DMS53 treated with DMSO at 0.1 percent for 48 hours (cell line): ENCODE measurements around the gene WWC2.
"Not testable (repeated sequence)": the region's sequence is repeated elsewhere in the genome, so short reads cannot be mapped to it uniquely, and the experiment has no call there.

Source experiments
- DNase-seq: peaks from one replicate; lab custom pipeline; 2025; ENCODE audit not compliant: unreplicated experiment; lab: John Stamatoyannopoulos, UW

The WWC2 gene

DNA sequence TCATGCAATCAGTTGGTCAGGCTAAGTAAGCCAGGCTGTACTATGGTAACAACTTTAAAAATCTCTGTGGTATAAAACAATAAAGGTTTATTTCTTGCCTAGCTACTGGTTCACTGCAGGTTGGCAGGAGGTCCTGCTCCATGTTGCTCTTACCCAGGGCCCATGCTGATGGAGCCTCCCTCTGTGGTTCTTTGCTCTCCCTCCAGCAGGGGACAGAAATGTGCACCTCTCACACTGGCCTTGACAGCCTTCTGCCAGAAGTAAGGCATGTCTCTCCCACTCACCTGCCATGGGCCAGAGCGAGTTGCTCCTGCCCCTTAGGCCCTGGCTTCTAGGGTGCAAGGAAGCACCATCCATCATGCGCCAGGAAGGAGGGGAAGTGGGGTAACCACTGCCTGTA is 189.9 kb downstream of the WWC2 start:
- DNase-seq: no peak

DNA sequence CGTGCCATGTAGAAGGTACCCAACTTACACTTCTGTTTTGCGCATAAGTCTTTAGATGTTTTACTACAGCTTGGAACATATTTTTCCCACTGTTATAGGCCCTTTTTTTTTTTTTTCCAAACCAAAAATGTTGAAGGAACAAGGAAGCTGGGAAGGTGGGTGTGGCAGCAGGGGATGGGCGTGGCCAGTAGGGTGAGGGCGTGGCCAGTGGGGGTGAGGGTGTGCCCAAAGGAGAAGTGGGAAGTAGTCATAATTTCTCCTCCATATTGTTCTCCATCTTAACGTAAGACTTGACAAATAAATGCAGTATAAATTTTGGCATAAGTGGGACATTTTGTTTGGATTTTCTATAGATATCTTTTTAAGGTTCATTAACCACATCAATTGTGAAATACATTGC is 190.6 kb downstream of the WWC2 start:
- no peak for DNase-seq

- DNase-seq: no peak
Measured at GRCh38 chr4:183291070-183291469, 192.0 kb downstream of the WWC2 start.

DNA sequence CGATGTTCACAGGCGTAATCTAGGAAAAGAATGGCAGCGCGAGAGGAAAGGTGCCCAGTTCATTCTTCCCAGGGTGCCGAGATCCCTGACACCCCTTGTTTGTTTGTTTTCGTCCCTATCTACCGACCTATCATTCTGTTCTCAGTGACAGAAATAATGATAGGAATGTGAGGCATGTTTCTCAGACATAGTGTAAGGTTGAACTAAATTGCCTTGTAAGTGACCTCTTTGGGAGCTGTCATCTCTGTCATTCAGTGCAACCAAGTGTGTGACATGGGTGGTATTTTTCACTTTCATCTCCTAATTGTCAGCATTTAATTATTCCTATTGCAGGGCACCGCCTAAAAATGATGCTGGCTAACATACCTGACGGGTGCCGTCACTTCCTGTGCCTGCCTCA is 196.7 kb downstream of the WWC2 start:
- no peak for DNase-seq

- DNase-seq: no peak
Measured at GRCh38 chr4:183297675-183298074, 198.6 kb downstream of the WWC2 start.

- no peak for DNase-seq
Measured at GRCh38 chr4:183299464-183299863, 200.4 kb downstream of the WWC2 start.

DNA sequence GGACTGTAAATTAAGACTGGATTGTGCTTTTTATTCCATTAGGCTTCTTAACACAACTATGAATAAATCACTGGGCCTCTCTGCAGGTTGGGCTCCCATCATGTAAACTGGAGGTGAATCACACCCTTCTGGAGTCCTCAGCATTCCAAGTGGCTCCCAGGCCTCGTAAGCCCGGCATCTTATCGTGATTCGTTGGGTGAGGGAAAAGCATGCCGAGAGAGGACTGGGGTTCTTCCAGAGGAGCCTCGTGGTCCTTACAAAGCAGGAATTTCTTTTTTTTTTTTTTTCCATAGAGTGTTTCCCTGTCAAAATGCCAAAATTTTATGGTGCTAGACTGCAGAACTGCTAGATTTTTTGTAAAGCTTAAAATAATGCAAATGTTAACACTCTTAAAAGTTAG is 201.0 kb downstream of the WWC2 start:
- DNase-seq: no peak

DNA sequence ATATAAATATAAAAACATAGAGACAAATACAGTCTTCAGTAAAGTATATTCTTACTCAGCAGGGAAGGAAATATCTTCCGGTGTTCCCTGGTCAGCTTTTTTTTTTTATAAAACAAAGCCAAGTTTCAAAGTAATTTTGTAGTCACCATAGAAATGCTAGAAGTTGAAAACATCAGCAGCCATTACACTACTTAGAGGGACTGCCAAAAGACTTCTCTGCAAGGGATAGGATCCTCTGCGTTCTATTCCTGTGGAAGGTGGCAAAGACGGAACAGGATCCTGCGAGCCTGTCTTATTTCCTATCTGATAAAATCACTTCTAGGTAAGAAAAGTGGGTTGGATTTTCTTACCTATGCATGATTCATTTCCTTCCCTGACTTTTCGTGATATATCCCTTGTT is 201.6 kb downstream of the WWC2 start:
- no peak for DNase-seq

GRCh38 chr4:183303301-183303700 is 204.2 kb downstream of the WWC2 start:
- no peak for DNase-seq

- DNase-seq: no peak
Measured at GRCh38 chr4:183304067-183304466, 205.0 kb downstream of the WWC2 start.

DNA sequence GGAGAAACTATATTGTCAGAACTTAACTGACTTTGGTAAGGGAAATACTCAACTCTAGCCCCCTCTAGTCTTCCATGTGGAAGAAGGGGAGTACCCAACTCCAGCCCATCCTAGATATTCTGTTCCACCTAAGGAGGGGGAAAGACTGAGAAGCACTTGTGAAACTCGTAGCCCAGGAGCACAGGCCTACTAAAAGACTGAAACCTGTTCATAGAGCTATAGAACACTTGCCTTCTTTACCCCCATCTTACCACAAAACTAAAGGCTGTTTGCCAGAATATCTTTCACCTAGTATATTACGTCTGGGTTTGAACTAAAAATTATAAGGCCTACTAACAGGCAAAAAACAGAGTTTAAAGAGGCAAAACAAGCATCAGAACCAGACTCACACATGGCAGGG is 205.5 kb downstream of the WWC2 start:
- DNase-seq: no peak

DNA sequence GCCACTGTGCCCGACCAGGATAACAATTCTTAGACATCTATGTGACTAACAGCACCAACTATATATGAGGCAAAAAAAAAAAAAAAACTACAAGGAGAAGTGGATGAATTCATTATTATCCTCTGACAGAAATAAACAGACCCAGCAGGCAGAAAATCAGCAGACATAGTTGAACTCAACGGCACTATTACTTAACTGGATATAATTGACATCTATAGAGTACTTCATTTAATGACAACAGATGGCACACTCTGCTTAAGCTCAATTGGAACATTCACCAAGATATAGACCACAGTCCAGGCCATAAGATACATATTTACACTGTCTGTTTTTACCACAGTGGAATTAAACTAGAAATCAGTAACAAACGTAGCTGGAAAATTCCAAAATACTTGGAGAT is 207.8 kb downstream of the WWC2 start:
- no peak for DNase-seq

GRCh38 chr4:183312841-183313240 is 213.8 kb downstream of the WWC2 start:
- DNase-seq: no peak

DNA sequence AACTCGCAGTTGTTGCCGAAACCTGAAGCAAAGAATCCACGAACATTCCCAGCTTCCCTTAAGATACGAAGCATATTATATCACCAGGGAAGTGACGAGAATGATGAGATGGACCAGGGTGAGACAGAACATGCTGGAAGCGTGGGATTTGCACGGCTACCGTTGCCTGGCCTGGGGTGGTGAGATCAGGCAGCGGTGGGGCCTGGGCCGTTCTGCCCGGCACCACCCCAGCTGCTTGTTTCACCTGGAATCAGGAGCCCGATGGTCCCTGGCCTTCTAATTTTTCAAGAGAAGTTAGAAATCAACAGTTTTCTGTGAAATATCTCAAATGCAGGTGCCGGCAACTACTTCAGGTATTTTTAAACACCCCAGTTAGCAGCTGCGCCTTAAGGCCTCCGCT is 215.3 kb downstream of the WWC2 start:
- DNase-seq: no peak

DNA sequence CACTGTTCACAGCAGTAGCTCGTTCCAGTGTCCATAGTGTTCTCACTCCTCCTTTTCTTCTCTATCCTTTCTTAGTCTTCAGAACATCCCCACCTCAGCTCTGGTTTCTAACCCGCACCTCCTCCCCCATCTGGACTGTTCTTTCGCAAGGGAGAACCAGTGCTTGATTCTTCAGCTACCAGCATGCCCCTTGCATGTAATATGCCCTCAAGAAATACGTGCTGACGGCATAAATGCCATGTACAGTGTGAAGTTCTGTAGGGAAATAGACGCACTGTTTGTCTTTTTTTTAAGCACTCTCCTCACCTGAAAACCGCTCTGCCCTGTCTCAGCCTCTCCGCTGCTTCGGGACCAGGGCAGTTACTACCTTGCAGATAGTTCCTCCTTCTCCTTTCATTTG is 215.7 kb downstream of the WWC2 start:
- DNase-seq: no peak

GRCh38 chr4:183318656-183319055 is 219.6 kb downstream of the WWC2 start:
- DNase-seq: no peak

GRCh38 chr4:183320211-183321059 is 221.4 kb downstream of the WWC2 start, which contains the start of gene CLDN22:
TSS of gene CLDN22 (minus strand) at chr4:183320276. CDS start at chr4:183320218, 58 bp downstream.
- DNase-seq: no peak

DNA sequence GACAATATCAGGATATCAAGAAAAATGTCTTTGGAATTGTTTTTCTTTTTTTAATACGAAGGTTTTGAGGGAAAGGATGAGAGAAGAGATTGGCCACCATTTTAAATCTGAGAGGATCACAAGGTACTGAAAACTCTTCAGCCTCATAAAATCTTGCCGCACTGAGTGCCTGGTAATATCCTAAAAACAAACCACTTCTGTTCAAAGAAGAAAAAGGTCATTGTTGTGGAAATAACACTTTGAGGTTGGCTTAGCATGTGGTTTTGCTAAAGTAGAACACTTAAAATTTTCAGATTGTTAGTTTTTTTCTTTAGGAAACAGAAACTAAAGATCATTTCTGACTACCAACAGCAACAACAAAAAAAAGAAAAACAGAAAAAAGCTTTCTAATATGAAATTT is 222.0 kb downstream of the WWC2 start:
- DNase-seq: no peak

GRCh38 chr4:183321516-183321915 is 222.5 kb downstream of the WWC2 start:
- no peak for DNase-seq

DNA sequence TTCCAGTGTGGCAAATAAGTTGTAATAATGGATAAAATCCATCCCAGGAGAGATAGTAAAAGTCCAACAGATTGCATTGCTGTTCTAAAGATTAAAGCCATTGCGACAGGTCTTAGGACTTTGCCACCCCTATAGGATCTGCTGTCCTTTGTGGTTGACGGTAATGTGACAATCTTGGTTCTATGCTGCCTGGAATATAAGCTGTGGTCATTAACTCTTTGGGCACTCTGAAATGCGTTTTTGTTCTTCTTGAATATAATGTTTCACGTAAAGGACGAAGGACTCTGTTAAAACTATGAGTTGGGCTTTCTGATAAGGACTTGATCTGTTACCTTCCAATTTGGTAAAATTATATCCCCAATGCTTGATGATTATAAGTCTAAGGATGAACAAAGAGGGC is 223.3 kb downstream of the WWC2 start, which contains the start of gene CLDN24:
Gene CLDN24 (minus strand): TSS at position 101 of the 400 bp plus-strand sequence. CDS start 0 bp downstream, at position 101.
- no peak for DNase-seq

DNA sequence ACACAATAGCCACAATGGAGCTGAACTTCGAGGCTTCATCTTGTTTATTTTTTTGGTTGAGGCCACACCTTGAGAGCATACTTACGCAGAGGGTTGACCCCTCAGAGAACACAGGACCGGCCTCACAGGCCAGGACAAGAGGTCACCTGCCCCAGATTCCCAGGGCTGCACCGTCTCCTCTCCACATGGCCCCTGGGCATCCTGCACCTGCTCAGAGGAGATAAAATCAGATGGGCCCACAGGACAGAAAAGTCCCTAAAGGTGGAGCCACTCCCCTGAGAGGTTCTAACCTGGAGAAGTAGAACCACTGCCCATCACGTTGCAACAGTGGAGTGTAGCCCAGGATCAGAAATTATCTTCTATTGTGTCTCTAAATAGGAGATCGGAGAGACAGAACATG is 224.2 kb downstream of the WWC2 start:
- DNase-seq: no peak

GRCh38 chr4:183324056-183324455 is 225.0 kb downstream of the WWC2 start:
- DNase-seq: not testable (repeated sequence)

- no peak for DNase-seq
Measured at GRCh38 chr4:183324619-183325018, 225.6 kb downstream of the WWC2 start.
